Caco-2 (cell line): ENCODE results near the gene KCTD8. TPM values are rescaled to one million over a fixed set of nuclear protein-coding genes. Genes with fewer than 3 reads are reported as not detected.

Source experiments
- BruUV-seq: library from RNA; stranded (reverse); fragments of 400-500 nt; replicated peaks from 2 replicates; lab custom pipeline; 2021; lab: Mats Ljungman, UMichigan
- CTCF ChIA-PET: fragments of 300-600 bp; sonication (Branson Sonifier 250); formaldehyde crosslinking; loops from one replicate; lab custom pipeline; 2022; ENCODE audit warnings: antibody characterized with exemption; lab: Charles Lee
- POLR2A ChIA-PET: fragments of 300-600 bp; sonication (Branson Sonifier 250); formaldehyde crosslinking; loops from one replicate; lab custom pipeline; 2022; ENCODE audit warnings: antibody characterized with exemption; lab: Charles Lee
- DNase-seq, 2 experiments: peaks; one replicate each; pipeline versions ENCODE4 v3.0.0 to v3.0.0-alpha.2; 2020 to 2022
- H3K27me3 ChIP-seq: replicated peaks from 2 replicates; pipeline ENCODE4 v1.6.0; 2011; ENCODE audit warnings: low read length; ENCODE audit not compliant: control insufficient read depth, insufficient read depth
- H3K36me3 ChIP-seq: 2 replicates; pipeline ENCODE4 v1.5.1; 2011; ENCODE audit warnings: low read length; ENCODE audit not compliant: control insufficient read depth, insufficient read depth
- H3K4me1 ChIP-seq: fragments of 250-450 bp; sonication (Bioruptor Pico); 2 replicates; pipeline ENCODE4 v1.5.1; 2020; ENCODE audit warnings: mild to moderate bottlenecking
- H3K4me3 ChIP-seq: 2 replicates; pipeline ENCODE4 v1.5.1; 2011; ENCODE audit warnings: low read depth, mild to moderate bottlenecking, control low read depth, low read length
- H3K9me3 ChIP-seq: fragments of 250-450 bp; sonication (Bioruptor Pico); 2 replicates; pipeline ENCODE4 v1.5.1; 2020; ENCODE audit warnings: mild to moderate bottlenecking, moderate library complexity
- H3K27ac Mint-ChIP-seq: one replicate; pipeline ENCODE4 v1.8.0; 2022; ENCODE audit warnings: mixed read lengths; ENCODE audit not compliant: unreplicated experiment
- H3K27me3 Mint-ChIP-seq: one replicate; pipeline ENCODE4 v1.8.0; 2022; ENCODE audit warnings: mixed read lengths; ENCODE audit not compliant: insufficient read depth, unreplicated experiment
- H3K36me3 Mint-ChIP-seq: one replicate; pipeline ENCODE4 v1.8.0; 2022; ENCODE audit warnings: mild to moderate bottlenecking, mixed read lengths; ENCODE audit not compliant: insufficient read depth, unreplicated experiment
- H3K4me1 Mint-ChIP-seq: one replicate; pipeline ENCODE4 v1.8.0; 2022; ENCODE audit warnings: low read depth, mixed read lengths; ENCODE audit not compliant: unreplicated experiment
- H3K4me3 Mint-ChIP-seq: one replicate; pipeline ENCODE4 v1.8.0; 2022; ENCODE audit warnings: mild to moderate bottlenecking, moderate library complexity, mixed read lengths; ENCODE audit not compliant: unreplicated experiment
- H3K9me3 Mint-ChIP-seq: one replicate; pipeline ENCODE4 v1.8.0; 2022; ENCODE audit warnings: mixed read lengths; ENCODE audit not compliant: unreplicated experiment
- CTCF ChIP-seq, 2 experiments: fragments of 200-600 bp in 1 of 2; IDR thresholded peaks; 1 replicate in 1 of 2; 2 replicates in 1 of 2; pipeline versions ENCODE4 v1.5.1 to v1.8.0; 2011 to 2022; ENCODE audit warnings: antibody characterized with exemption in 1 of 2, control low read depth in 1 of 2, inconsistent platforms in 1 of 2, low read depth in 1 of 2, low read length in 1 of 2, mild to moderate bottlenecking in 1 of 2, moderate library complexity in 1 of 2; ENCODE audit not compliant: insufficient read depth in 1 of 2, severe bottlenecking in 1 of 2, unreplicated experiment in 1 of 2
- intact Hi-C: fragments of 100-400 bp; cut with micrococcal nuclease; formaldehyde crosslinking; loops from one replicate; pipeline ENCODE4 v1.10.0; 2022; ENCODE audit not compliant: unreplicated experiment
- total RNA-seq: library from RNA; stranded (reverse); gene quantifications from 2 replicates; pipeline ENCODE4 v1.2.3, GENCODE V29; 2022

The KCTD8 gene
- total RNA-seq, 1 experiment from 2014 or later, result not detected

GRCh38 chr4:44196796-44197195 is 251.8 kb downstream of the KCTD8 start:
- H3K4me3 ChIP-seq, result no peak overlapping the region
- TF ChIP-seq CTCF (IDR thresholded peaks at IDR 0.05; ENCODE audit: insufficient read depth in 1 of 2, low read depth in 1 of 2, low read length in 1 of 2, severe bottlenecking in 1 of 2, unreplicated experiment in 1 of 2), result no peak
- intact Hi-C loops, result no loop called here
- H3K27ac Mint-ChIP-seq, result no peak overlapping the region
- ChIA-PET POLR2A (no interaction called here), CTCF (no interaction called here)
- H3K27me3 Mint-ChIP-seq, result no peaks in the 10 kb centered on the region
- H3K4me1 ChIP-seq, result no peaks in the 10 kb centered on the region
- H3K9me3 ChIP-seq, result no peaks in the 10 kb centered on the region; the same call in 1 of the 2 replicates
- no peaks in the 10 kb centered on the region for H3K4me1 Mint-ChIP-seq
- H3K4me3 Mint-ChIP-seq, result no peak overlapping the region
- H3K27me3 ChIP-seq, result no peaks in the 10 kb centered on the region
- H3K9me3 Mint-ChIP-seq, result peaks cover 5% of the 10 kb centered on the region
- DNase-seq, result no peak
- no peaks in the 10 kb centered on the region for H3K36me3 ChIP-seq
- BruUV-seq, result no TSS peak
- no peaks in the 10 kb centered on the region for H3K36me3 Mint-ChIP-seq

- Mint-ChIP-seq H3K27ac (no peak overlapping the region), H3K4me3 (no peak overlapping the region), H3K4me1 (no peaks in the 10 kb centered on the region), H3K27me3 (no peaks in the 10 kb centered on the region), H3K36me3 (no peaks in the 10 kb centered on the region), H3K9me3 (peaks cover 11% of the 10 kb centered on the region)
- Histone ChIP-seq H3K9me3 (no peaks in the 10 kb centered on the region), H3K36me3 (no peaks in the 10 kb centered on the region), H3K4me3 (no peak overlapping the region), H3K27me3 (no peaks in the 10 kb centered on the region), H3K4me1 (no peaks in the 10 kb centered on the region)
- TF ChIP-seq CTCF (IDR thresholded peaks at IDR 0.05; ENCODE audit: insufficient read depth in 1 of 2, low read depth in 1 of 2, low read length in 1 of 2, severe bottlenecking in 1 of 2, unreplicated experiment in 1 of 2), result no peak
- intact Hi-C loops, result no loop called here
- no peak for DNase-seq
- BruUV-seq, result no TSS peak
- ChIA-PET POLR2A (no interaction called here), CTCF (no interaction called here)
These were observed 254.2 kb downstream of the KCTD8 start for GRCh38 chr4:44194365-44194764.

- H3K27ac Mint-ChIP-seq, result no peak overlapping the region
- Histone ChIP-seq H3K9me3 (no peaks in the 10 kb centered on the region), H3K27me3 (no peaks in the 10 kb centered on the region), H3K4me1 (no peaks in the 10 kb centered on the region), H3K36me3 (no peaks in the 10 kb centered on the region), H3K4me3 (no peak overlapping the region)
- peaks cover 6% of the 10 kb centered on the region for H3K9me3 Mint-ChIP-seq
- no TSS peak for BruUV-seq
- H3K4me3 Mint-ChIP-seq, result no peak overlapping the region
- no peaks in the 10 kb centered on the region for H3K4me1 Mint-ChIP-seq
- intact Hi-C loops, result no loop called here
- no peaks in the 10 kb centered on the region for H3K36me3 Mint-ChIP-seq
- H3K27me3 Mint-ChIP-seq, result no peaks in the 10 kb centered on the region
- no peak for DNase-seq
- CTCF ChIA-PET, result no interaction called here
- POLR2A ChIA-PET, result no interaction called here
- no peak for TF ChIP-seq CTCF (IDR thresholded peaks at IDR 0.05; ENCODE audit: insufficient read depth in 1 of 2, low read depth in 1 of 2, low read length in 1 of 2, severe bottlenecking in 1 of 2, unreplicated experiment in 1 of 2)
These were observed 261.8 kb downstream of the KCTD8 start for GRCh38 chr4:44186850-44187246.
